GM21619 (cell line): ENCODE measurements around the gene ITGA7.
A peak's percentile ranks its signal among the peaks of the same experiment; 100 is the strongest.

Experiments
- ATAC-seq: cut with Tn5 transposase; IDR thresholded peaks from one replicate; pipeline ENCODE4 v1.9.1; 2021; ENCODE audit not compliant: unreplicated experiment

ITGA7 gene

DNA sequence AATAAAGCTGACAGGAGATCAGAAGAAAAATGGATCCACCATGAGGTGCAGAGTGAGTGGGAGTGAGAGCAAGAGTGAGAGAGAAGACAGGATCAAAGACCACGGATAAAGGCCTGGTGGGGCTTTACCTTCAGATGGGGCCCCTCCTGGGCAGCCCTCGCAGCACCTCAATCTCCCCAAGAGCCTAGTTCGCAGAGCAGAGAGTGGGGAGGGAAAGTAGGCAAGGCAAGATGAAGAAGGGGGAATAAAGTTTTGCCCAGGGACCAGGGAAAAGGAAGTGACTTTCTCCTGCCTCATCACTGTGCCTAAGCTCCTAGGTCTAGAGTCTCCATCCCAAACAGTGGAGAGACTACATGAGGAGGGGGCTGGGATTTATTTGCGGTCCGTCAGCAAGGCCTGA lies 60.7 kb downstream of the ITGA7 start:
- ATAC-seq: no peak

DNA sequence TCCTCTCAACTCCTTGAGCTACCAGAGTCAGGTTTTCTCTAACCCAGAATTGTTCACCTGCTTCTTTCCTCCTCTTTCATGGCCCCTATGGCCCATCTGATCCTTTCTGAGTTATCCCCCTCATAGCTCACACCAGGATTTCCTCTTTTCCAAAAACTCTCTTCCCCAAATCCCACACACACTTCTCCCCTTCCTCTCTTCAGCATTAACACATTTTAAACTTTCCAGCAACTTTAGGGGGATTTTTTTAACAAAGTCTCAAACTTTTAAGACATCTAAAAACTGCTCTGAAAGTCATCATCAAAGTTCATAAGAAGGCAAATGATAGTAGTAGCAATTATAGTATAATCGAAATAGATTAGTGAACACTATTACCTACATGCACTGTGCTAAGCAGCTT lies 63.1 kb downstream of the ITGA7 start:
- ATAC-seq: no peak

DNA sequence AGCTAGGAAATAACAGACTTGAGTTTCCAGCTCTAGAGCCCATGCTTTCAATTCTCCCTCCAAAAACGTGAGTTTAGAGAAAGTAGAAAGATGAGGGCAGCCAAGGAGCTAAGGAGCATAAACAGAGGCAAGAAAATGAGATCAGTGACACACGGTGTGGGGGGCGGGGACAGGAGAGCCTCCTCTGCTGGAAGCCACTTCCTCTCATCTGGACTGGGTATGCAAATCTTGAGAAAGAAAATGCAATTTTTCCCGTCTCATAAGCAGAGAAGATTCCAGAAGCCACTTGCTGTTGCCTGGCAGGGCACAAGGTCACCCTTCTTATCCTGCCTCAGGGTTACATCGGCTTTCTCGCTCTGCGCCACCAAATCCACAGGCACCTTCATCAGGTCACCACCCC lies 65.0 kb downstream of the ITGA7 start:
- ATAC-seq: peak; percentile 36

DNA sequence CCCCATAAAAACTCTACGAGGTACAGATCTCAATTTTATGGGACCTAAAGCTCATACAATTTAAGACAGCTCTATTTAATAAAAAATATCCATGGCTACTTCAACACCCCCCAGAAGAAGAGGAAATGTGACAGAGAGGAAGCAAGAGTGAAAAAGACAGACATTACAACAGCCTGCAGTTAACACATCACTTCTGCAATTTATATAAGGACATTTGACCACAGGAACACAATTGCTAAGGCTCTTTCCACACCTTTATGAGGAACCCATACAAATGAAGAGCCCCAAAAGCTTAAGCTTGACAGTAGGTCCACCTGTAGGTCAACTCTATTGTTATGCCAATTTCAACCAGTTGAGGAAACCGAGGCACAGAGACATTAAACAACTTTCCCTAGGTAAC lies 65.4 kb downstream of the ITGA7 start:
- no peak for ATAC-seq

DNA sequence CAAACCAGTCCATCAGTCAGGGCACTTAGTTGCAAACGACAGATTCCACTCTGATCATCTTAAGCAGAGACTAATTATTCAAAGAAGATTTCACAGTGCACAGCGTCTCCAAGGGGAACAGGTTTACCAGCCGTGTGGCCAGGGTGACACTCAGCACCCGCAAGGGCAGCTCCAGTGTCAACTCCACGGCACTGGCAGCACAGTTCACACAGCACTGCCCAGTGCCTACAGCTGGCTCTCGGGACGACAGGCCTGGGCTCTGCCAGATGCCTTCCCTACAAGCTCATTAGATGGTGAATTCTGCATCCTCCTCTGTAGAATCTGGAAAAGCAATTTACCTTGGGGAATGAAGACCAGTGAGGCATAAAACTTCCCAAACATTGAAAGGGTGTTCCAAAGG lies 66.1 kb downstream of the ITGA7 start:
- ATAC-seq: no peak

DNA sequence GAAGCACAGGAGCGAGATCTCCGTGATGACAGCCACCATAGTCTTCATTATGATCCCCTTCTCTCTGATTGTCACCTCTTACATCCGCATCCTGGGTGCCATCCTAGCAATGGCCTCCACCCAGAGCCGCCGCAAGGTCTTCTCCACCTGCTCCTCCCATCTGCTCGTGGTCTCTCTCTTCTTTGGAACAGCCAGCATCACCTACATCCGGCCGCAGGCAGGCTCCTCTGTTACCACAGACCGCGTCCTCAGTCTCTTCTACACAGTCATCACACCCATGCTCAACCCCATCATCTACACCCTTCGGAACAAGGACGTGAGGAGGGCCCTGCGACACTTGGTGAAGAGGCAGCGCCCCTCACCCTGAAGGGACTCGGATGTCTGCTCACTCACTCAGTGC lies 70.2 kb downstream of the ITGA7 start:
- no peak for ATAC-seq

DNA sequence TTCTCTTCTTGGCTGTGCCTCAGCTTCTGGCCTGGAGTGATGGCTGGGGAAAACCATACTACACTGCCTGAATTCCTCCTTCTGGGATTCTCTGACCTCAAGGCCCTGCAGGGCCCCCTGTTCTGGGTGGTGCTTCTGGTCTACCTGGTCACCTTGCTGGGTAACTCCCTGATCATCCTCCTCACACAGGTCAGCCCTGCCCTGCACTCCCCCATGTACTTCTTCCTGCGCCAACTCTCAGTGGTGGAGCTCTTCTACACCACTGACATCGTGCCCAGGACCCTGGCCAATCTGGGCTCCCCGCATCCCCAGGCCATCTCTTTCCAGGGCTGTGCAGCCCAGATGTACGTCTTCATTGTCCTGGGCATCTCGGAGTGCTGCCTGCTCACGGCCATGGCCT lies 70.9 kb downstream of the ITGA7 start, which contains the start of gene OR10P1:
TSS of gene OR10P1 (plus strand) at position 40 of the 400 bp plus-strand sequence. CDS start at position 40, 0 bp downstream.
- ATAC-seq: no peak

DNA sequence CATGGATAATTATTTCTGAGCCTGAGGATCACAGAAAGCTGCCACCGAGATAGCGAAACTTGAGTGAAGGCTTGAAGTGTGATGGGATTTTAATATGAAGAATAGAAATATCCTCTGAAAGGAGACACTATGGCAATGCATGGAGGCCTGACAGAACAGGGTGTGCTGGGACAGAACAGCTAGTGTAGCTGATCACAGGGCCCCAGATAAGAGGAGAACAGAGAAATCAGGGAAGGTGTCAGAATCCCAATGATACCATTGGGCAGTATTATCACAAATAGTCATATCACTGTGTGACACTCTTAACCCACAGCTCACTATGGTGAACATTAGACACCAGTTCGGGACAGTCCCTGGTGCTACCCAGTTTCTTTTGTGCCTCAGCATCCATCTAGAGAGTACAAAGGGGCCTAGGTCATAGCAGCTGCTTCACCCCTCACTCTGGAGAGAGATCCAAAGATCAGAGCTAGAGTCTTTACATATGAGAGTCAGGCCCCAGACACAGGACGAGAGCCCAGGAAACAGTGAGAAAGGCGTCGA lies 71.5 kb downstream of the ITGA7 start:
- ATAC-seq: no peak
